Ishikawa (cell line): ENCODE data around the gene TKTL1.

ENCODE experiments used
- EP300 ChIP-seq: IDR thresholded peaks from 2 replicates; pipeline ENCODE4 v1.6.1; 2012; ENCODE audit warnings: borderline replicate concordance
- REST ChIP-seq: IDR thresholded peaks from 2 replicates; pipeline ENCODE4 v1.6.1; 2012; ENCODE audit warnings: low read depth, mild to moderate bottlenecking

DNA sequence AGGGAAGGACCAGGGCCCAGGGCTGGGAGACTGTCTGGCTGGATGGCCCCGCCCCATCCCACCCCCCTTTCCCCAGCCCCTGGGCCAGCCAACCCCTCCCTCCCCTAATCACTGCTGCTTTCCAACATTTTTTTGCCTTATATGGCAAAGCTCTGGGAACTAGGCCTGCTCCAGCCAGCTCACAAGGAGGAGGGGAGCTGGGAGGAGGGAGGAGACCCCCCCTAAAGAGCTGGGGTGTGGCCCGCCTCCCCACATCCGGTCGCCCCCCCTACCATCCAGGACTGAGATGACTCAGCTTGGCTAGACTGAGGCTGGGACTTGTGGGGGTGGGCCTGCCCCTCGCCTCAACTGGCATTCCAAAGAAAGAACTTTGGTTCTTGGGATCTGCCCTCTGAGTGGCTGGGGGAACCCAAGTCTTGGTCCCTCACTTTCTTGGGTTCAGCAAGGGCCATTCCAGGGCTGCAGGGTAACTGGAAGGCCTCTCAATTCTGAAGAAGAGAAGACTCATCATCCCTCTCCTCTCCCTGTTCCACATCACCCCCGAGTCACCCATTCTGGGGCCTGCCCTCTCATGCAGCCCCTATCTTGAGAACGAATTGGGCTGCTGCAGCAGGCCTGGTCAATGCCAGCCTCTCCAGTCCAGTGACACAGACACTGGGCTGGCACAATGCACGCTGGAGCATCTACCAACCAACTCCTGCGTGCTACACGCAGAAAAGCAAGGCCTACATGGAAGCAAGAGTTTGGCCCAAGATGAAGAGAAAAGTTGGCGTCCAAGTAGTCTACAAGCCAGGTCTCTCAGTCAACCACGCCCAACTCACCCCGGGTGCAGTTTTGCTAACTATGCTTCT, 74.1 kb downstream of the TKTL1 start:
- TF ChIP-seq EP300 (peak; percentile 68; the same call in 1 of the 2 replicates), REST (no peak)
